ENCODE measurements around the gene PCDHB15.
"Not testable (repeated sequence)": the region's sequence is repeated elsewhere in the genome, so short reads cannot be mapped to it uniquely, and the experiment has no call there.

GRCh38 chr5:141224844-141225243 is 20.4 kb upstream of the PCDHB15 start:
- not testable (repeated sequence) for TF ChIP-seq POLR2AphosphoS5 (IDR thresholded peaks at IDR 0.05; ENCODE audit: borderline replicate concordance, low read depth, low read length); EZH2 (IDR thresholded peaks at IDR 0.05); FOXP2 (optimal IDR thresholded peaks at IDR 0.05; ENCODE audit: control extremely low read depth, extremely low read length, insufficient read depth)
